BJ (cell line): ENCODE data around the gene STEAP4. TPM values are rescaled to one million over a fixed set of nuclear protein-coding genes. Genes with fewer than 3 reads are reported as not detected.
"Not testable (repeated sequence)": the region's sequence is repeated elsewhere in the genome, so short reads cannot be mapped to it uniquely, and the experiment has no call there.

Experiments used
- CTCF ChIA-PET: fragments of 350-600 bp; formaldehyde crosslinking; extraction: SDS; loops from one replicate; lab custom pipeline; 2021; ENCODE audit warnings: antibody characterized with exemption, inconsistent platforms; lab: Yijun Ruan, JAX
- POLR2A ChIA-PET: fragments of 300-600 bp; sonication (Branson Sonifier 250); formaldehyde crosslinking; extraction: SDS; loops from one replicate; lab custom pipeline; 2021; ENCODE audit warnings: antibody characterized with exemption; lab: Charles Lee
- DNase-seq: peaks from one replicate; pipeline ENCODE4 v3.0.0-alpha.2; 2011; ENCODE audit warnings: low read depth
- H3K27me3 ChIP-seq: 2 replicates; pipeline ENCODE4 v1.6.0; 2011; ENCODE audit warnings: low read length; ENCODE audit not compliant: control insufficient read depth, insufficient read depth
- H3K36me3 ChIP-seq: 2 replicates; pipeline ENCODE4 v1.5.1; 2011; ENCODE audit warnings: low read length; ENCODE audit not compliant: control insufficient read depth, insufficient read depth
- H3K4me3 ChIP-seq: 2 replicates; pipeline ENCODE4 v1.5.1; 2011; ENCODE audit warnings: low read depth, mild to moderate bottlenecking, control low read depth, low read length
- CTCF ChIP-seq: IDR thresholded peaks from 2 replicates; pipeline ENCODE4 v1.5.1; 2011; ENCODE audit warnings: low read depth, mild to moderate bottlenecking, control low read depth, inconsistent platforms, low read length, moderate library complexity; ENCODE audit not compliant: insufficient read depth
- polyA plus RNA-seq: library from polyadenylated mRNA; depleted of rRNA; stranded (reverse); fragments of >200 nt; gene quantifications from 2 replicates; pipeline ENCODE4 v1.2.3, GENCODE V29; 2011

The STEAP4 gene
- polyA plus RNA-seq, 1 experiment: not detected

- no peak for TF ChIP-seq CTCF
- no peak for DNase-seq
- POLR2A ChIA-PET: no interaction called here
- H3K27me3 ChIP-seq: no peaks in the 10 kb centered on the region
- CTCF ChIA-PET: no interaction called here
- H3K4me3 ChIP-seq: no peak overlapping the region
- H3K36me3 ChIP-seq: no peaks in the 10 kb centered on the region
Measured at GRCh38 chr7:88278881-88279280, 27.8 kb downstream of the STEAP4 start.

- no peak for DNase-seq
- CTCF ChIA-PET: no interaction called here
- Histone ChIP-seq H3K36me3 (no peaks in the 10 kb centered on the region), H3K27me3 (no peaks in the 10 kb centered on the region), H3K4me3 (no peak overlapping the region)
- POLR2A ChIA-PET: no interaction called here
- no peak for TF ChIP-seq CTCF
Measured at GRCh38 chr7:88276605-88277153, 30.0 kb downstream of the STEAP4 start.

- not testable (repeated sequence) for H3K27me3 ChIP-seq
- CTCF ChIA-PET: interaction anchor here (1.2 kb wide), 1 partner anchor 10 kb away, joined by 4 read pairs; no protein-coding TSS in a partner anchor
Measured at GRCh38 chr7:88274856-88275255, 31.8 kb downstream of the STEAP4 start.

GRCh38 chr7:88269586-88269985 lies 37.1 kb downstream of the STEAP4 start:
- ChIA-PET CTCF (no interaction called here), POLR2A (no interaction called here)
- H3K4me3 ChIP-seq: no peak overlapping the region
- no peaks in the 10 kb centered on the region for H3K27me3 ChIP-seq
- DNase-seq: no peak
- TF ChIP-seq CTCF: no peak
- H3K36me3 ChIP-seq: no peaks in the 10 kb centered on the region

More at GRCh38 chr7:88274856-88275255, 31.8 kb downstream of the STEAP4 start:
- DNase-seq, H3K36me3 ChIP-seq, POLR2A ChIA-PET, H3K4me3 ChIP-seq: not testable (repeated sequence)

DNA sequence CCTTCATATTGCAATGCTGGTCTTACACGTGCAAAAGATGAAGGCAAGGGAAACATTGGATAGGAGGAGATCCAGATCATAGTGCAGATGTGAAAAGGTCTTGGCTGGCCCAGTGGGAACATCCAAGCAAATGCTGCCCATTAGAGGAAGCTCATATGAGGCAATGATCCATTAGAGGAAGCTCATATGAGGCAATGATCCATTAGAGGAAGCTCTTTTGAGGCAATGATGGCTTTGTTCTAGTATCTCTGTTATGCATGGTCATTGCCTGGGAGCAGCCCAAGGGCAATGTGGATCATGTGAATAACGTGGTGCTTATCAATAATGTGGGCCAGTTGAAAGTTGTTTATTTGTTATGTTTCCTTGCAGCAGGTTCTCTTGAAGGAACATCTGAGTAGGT lies 37.8 kb downstream of the STEAP4 start:
- Histone ChIP-seq H3K36me3 (no peaks in the 10 kb centered on the region), H3K4me3 (no peak overlapping the region), H3K27me3 (no peaks in the 10 kb centered on the region)
- no peak for DNase-seq
- no peak for TF ChIP-seq CTCF
- ChIA-PET POLR2A (no interaction called here), CTCF (no interaction called here)

GRCh38 chr7:88268051-88268450 lies 38.6 kb downstream of the STEAP4 start:
- ChIA-PET POLR2A (no interaction called here), CTCF (no interaction called here)
- Histone ChIP-seq H3K4me3 (no peak overlapping the region), H3K36me3 (no peaks in the 10 kb centered on the region), H3K27me3 (no peaks in the 10 kb centered on the region)
- no peak for DNase-seq
- TF ChIP-seq CTCF: no peak
